ENCODE results near the gene RASA3.
"Not testable (repeated sequence)": the region's sequence is repeated elsewhere in the genome, so short reads cannot be mapped to it uniquely, and the experiment has no call there.

The RASA3 gene

DNA sequence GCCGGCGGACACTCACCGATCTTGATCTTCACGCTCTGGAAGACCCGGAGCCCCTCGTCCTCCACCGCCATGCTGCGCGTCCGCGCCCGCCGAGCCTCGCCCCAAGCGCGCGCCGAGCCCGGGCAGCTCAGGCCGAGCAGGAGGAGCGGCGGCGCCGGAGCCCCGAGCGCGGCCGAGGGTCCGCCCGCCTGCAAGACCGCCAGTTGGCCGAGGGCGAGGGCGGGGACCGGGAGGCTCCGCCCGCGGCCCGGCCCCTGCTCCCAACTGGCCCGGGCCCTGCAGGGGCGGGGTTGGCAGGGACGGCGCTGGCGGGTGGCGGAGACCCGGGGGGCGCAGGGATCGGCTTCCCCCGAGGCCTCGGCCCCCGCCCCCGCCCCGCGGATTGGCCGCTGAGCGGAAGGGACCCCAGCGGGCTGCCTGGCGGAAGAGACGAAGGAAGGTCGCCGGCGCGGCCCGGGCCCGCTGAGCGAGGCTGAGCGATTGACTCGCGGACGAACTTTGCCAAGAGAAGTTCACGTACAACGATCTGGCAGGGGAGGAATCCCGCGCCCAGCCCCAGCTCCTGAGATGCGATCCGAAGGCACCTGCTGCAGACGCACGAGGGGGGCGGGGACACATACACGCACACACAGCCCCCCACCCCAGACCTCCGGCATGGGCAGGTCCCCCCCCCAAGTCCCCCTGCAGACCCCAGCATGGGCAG is at the start of gene RASA3:
RASA3 (minus strand) TSS at position 205 of the 703 bp plus-strand sequence; CDS start at position 71, 134 bp downstream.
- peak; percentile 63 for DNase-seq (ENCODE audit: low spot score)

GRCh38 chr13:114179087-114179658 is 46.8 kb upstream of the RASA3 start, which contains the start of gene CFAP97D2:
Gene CFAP97D2, plus strand, starts transcription at chr13:114179257. Its CDS starts 74 bp downstream, at chr13:114179331.
- no peak for DNase-seq (ENCODE audit: low spot score)

DNA sequence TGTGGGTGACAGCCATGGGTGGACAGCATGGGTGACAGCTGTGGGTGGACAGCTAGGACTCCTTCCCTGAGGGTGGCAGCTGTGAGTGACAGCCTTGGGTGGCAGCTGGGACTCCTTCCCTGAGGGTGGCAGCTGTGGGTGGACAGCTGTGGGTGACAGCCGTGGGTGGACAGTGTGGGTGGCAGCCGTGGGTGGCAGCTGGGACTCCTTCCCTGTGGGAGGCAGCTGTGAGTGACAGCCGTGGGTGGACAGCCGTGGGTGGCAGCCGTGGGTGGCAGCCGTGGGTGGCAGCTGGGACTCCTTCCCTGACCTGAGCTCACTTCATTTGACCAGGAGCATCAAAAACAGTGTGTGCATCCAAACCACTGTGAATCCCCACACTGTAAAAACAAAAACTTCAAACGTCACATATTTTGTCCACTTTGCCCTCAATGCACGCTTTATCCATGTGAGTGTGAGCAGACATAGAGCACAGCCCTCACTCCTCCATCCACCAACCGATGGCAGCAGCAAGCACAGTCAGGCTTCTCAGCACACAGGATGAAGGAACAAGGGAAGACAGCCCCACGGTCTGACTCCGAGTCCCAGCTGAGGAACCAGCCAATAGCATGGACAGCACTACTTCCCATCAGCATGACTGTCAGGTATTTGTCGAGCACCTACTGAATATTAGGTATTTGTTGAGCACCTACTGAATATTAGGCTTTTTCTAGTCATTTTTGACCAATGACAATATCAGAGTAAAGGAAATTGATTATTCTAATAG is 45.0 kb upstream of the RASA3 start:
- no peak for DNase-seq (ENCODE audit: low spot score)

DNA sequence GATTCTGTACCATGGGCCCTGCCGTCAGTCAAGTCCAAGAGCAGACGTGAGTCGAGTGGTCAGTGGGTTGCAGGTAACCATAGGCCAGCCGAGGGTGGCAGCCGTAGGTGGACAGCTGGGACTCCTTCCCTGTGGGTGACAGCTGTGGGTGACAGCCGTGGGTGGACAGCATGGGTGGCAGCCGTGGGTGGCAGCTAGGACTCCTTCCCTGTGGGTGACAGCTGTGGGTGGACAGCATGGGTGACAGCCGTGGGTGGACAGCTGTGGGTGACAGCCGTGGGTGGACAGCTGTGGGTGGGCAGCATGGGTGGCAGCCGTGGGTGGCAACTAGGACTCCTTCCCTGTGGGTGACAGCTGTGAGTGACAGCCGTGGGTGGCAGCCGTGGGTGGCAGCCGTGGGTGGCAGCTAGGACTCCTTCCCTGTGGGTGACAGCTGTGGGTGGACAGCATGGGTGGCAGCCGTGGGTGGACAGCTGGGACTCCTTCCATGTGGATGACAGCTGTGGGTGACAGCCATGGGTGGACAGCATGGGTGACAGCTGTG is 44.0 kb upstream of the RASA3 start:
- DNase-seq (ENCODE audit: low spot score), result not testable (repeated sequence)

- DNase-seq (ENCODE audit: low spot score), result no peak
Observed at GRCh38 chr13:114174529-114174961, 42.1 kb upstream of the RASA3 start.

- DNase-seq (ENCODE audit: low spot score), result no peak
Observed at GRCh38 chr13:114173745-114174144, 41.3 kb upstream of the RASA3 start.

- no peak for DNase-seq (ENCODE audit: low spot score)
Observed at GRCh38 chr13:114173272-114173671, 40.8 kb upstream of the RASA3 start.

- DNase-seq (ENCODE audit: low spot score), result no peak
Observed at GRCh38 chr13:114167885-114168284, 35.5 kb upstream of the RASA3 start.

- DNase-seq (ENCODE audit: low spot score), result peak; percentile 54
Observed at GRCh38 chr13:114167426-114167825, 35.0 kb upstream of the RASA3 start.

DNA sequence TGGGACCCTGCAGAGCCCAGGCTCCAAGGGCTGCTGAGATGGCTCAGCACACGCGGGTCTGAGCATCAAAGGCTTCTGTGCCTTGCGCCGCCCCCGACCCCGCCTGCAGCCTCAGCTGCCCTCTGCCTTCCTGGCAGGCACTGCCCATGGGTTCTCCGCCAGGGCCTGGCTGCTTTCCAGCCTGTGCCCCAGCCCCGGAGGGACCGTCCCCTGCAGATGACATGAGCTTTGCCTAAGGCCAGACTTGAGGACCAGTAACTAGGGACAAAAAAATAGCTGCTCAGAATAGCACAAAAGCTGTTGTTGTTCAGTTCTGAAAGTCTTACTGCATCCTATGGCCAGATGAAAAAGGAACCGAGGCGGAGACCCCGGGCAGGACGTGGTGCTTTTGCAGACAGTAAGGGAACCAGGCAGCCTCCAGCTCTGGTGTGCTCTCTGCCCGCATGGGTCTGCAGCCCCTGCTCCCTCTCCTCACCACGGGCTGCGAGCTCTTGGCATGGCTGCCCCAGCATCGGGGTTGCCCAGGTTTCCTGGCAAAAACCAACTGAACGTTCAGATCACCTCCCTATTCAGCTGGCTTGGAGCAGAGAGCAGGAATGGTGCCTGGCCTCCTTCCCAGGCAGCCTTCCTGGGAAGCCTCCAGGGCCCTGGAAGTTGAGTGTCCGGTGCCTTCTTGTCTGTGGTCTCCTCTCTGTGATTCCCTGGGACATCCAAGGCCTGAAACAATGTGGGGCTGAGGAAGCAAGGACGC is 34.1 kb upstream of the RASA3 start:
- peak; percentile 82 for DNase-seq (ENCODE audit: low spot score)

GRCh38 chr13:114164681-114165429 is 32.4 kb upstream of the RASA3 start:
- DNase-seq (ENCODE audit: low spot score), result no peak

DNA sequence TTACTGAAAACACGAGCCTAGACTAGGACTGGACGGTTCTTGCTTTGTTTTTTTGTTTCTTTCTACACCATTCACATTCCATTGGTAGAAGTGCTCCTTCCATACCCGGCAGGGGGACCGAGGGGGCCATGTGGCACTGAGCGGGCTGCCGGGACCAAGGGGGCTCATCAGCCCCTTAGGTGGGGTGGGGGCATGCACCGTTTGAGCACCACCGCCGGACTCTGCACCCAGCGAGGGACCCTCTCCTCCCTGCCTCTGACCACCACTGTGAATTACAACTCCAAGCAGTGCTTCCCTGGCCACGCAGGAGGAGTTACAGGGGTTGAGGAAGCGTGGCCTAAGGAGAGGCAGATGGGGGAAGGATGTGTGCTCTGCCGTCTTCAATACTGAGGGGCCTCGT is 31.6 kb upstream of the RASA3 start:
- DNase-seq (ENCODE audit: low spot score), result no peak

- no peak for DNase-seq (ENCODE audit: low spot score)
Observed at GRCh38 chr13:114162533-114162922, 30.1 kb upstream of the RASA3 start.

GRCh38 chr13:114161644-114162532 is 29.5 kb upstream of the RASA3 start:
- DNase-seq (ENCODE audit: low spot score), result peak; percentile 52

DNA sequence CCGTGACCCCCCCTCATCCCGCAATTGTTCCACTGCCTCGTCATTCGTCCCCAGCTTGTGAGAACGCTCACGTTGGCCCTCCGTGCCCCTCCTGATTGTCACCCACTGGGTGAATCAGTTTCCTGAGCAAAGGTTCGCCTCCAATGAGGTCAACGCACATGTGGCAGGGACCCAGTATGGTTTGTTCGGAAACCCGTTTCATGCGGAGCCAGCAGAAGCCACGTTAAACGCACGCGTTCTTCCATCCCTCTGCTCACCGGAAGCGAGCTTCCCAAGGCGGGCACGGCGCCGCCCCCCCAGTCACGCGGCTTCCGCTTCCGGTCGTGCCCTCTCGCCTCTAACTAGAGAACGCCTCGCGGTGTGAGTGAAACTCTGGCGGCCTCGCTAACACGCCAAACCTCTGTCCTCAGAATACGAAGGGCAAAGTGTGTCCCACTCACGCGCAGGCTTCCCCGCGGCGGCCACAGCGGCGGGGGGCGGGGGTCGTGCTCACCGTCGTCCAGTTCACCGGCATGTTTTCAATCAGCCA is 28.7 kb upstream of the RASA3 start:
- DNase-seq (ENCODE audit: low spot score), result no peak

- not testable (repeated sequence) for DNase-seq (ENCODE audit: low spot score)
Observed at GRCh38 chr13:114158869-114159666, 26.6 kb upstream of the RASA3 start.

DNA sequence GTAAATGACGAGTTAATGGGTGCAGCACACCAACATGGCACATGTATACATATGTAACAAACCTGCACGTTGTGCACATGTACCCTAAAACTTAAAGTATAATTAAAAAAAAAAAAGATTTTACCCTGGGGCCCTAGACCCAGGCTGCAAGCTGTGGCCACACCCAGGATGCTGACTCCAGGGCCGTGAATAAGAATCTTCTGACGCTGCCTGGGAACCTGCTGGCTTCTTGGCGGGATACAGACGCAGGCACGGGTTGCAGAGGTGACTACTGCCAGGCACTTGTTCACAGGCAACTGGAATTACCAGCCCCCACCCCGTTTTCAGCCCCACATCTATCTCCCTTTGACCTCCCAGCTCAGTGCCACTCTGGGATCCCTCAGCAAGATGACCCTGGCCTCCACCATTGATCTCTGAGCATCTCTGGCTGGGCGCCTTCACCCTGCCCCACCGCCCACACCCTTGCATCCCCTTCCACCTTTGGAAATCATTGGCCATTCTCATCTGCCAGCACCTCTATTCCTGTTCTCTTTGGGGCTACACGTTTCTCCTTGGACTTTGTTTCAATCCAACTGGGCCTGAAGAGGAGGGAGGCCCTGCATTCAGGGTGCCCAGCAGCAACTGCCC is 25.6 kb upstream of the RASA3 start:
- no peak for DNase-seq (ENCODE audit: low spot score)
